ENCODE data around the gene TTLL6.

Gene TTLL6

DNA sequence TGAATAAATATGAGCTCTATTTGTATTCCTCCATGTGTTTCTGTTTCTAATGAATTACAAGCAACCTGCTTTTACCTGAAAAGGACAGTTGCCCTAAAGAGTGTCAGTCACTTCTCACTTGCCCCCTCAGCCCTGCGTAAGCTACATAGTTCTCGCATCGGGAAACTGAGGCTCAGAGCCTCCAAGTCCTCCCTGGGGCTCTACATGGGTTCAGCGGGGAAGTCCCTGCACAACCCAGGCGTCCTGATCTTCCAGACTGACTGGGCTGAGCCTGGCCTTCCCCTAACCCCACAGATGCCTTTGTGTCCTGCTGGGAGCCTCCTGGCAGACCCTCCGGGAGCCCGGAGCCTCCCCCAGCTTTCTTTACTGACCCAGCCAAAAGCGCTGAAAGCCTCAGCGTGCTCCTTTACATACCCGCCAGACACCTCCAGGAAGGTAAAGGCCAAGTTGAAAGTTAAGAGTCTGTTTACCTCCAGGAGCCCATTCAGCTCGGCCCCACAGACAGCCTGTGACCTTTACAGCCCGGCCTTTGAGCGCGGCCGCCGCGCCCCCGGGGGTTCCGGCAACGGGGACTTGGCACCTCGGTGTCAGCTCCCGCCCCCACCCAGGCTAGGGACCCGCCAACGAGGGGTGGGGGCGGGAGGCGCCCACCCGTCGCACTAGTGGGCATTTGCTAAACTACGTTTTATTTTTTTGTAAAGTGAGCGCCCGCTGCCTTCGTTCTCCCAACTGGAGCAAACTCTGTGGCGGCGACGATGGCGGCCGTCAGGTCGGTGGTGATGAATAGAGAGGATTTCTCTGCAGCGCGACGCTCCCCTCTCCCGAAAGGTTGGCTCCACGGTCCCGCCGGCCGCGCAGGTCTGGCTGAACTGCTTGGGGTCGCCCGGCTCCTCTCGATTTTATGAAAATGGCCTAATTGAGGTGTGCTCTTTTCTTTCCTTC, 84.1 kb downstream of the TTLL6 start:
- H3K27me3 ChIP-seq (ENCODE audit: control insufficient read depth, insufficient read depth, low read length): peaks cover 95% of the 10 kb centered on the region
- H3K9ac ChIP-seq (ENCODE audit: low read depth, low read length): no peak overlapping the region
- H3K4me1 ChIP-seq (ENCODE audit: control insufficient read depth, insufficient read depth, low read length): peaks cover 4% of the 10 kb centered on the region

GRCh38 chr17:48731355-48731754, 85.7 kb downstream of the TTLL6 start:
- Histone ChIP-seq H3K9ac (ENCODE audit: low read depth, low read length) (no peak overlapping the region), H3K9me3 (replicated peaks; ENCODE audit: low read length) (no peaks in the 10 kb centered on the region), H3K27me3 (ENCODE audit: control insufficient read depth, insufficient read depth, low read length) (peaks cover 96% of the 10 kb centered on the region), H3K4me3 (ENCODE audit: low read length) (no peak overlapping the region), H3K4me1 (ENCODE audit: control insufficient read depth, insufficient read depth, low read length) (peaks cover 4% of the 10 kb centered on the region), H3K36me3 (ENCODE audit: insufficient read depth, low read length) (no peaks in the 10 kb centered on the region), H3K4me2 (ENCODE audit: low read length) (no peak overlapping the region)

More for the DNA sequence above, 84.1 kb downstream of the TTLL6 start:
- no peak overlapping the region for H3K4me2 ChIP-seq (ENCODE audit: low read length)
- no peaks in the 10 kb centered on the region for H3K9me3 ChIP-seq (replicated peaks; ENCODE audit: low read length)
- H3K4me3 ChIP-seq (ENCODE audit: low read length): no peak overlapping the region
- H3K36me3 ChIP-seq (ENCODE audit: insufficient read depth, low read length): no peaks in the 10 kb centered on the region

- H3K4me2 ChIP-seq (ENCODE audit: low read length): no peak overlapping the region
- H3K36me3 ChIP-seq (ENCODE audit: insufficient read depth, low read length): no peaks in the 10 kb centered on the region
- peaks cover 96% of the 10 kb centered on the region for H3K27me3 ChIP-seq (ENCODE audit: control insufficient read depth, insufficient read depth, low read length)
- no peak overlapping the region for H3K9ac ChIP-seq (ENCODE audit: low read depth, low read length)
- H3K4me3 ChIP-seq (ENCODE audit: low read length): no peak overlapping the region
- peaks cover 4% of the 10 kb centered on the region for H3K4me1 ChIP-seq (ENCODE audit: control insufficient read depth, insufficient read depth, low read length)
- H3K9me3 ChIP-seq (replicated peaks; ENCODE audit: low read length): no peaks in the 10 kb centered on the region
These were observed 86.8 kb downstream of the TTLL6 start for GRCh38 chr17:48730240-48730550.

DNA sequence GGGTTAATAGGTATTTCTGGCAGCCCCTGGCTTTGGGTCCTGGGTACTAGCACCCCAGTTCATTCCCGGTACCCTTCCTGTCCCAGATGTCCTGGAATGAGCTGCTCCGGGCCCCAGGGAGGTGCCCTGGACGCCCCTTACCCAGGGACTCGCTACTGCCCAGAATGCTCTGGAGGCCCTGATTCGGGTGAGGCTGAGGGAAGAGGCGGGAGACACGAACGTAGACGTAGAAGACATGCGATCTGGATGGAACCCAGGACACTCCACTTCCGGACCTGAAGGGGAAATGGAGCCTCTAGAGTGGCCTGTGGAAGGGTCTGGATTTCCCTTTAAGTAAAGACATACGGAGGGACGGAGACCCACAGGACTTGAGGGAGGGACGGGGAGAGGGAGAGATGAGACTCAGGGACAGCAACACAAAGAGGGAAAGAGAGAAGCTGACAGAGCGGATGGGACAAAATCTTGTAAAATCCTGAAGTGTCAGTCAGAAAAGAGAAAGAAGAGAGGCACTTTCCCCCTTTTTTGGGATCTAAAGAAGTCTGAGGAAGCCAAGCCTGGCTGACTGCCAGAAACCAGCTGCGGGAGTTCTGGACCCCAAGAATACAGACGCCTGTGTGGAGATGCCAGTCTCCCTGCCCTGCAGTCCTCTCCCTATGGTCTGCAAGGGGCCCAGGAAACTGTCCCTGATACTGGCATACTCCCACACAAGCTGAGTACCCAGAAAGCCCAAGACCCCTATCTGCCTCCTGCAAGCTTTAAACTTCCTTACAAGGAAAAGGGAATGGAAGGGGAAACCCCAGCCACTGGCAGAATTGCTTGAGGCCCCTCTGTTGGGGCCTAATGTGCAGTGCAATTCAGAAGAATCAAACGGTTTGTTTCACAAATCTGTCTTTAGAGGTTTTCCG, 87.4 kb downstream of the TTLL6 start:
- Histone ChIP-seq H3K27me3 (ENCODE audit: control insufficient read depth, insufficient read depth, low read length) (peaks cover 96% of the 10 kb centered on the region), H3K9me3 (replicated peaks; ENCODE audit: low read length) (no peaks in the 10 kb centered on the region)

GRCh38 chr17:48728232-48729231, 88.5 kb downstream of the TTLL6 start, which contains the start of gene HOXB13:
HOXB13 (minus strand) TSS chr17:48728750; CDS start chr17:48728593, 157 bp downstream.
- Histone ChIP-seq H3K36me3 (ENCODE audit: insufficient read depth, low read length) (no peaks in the 10 kb centered on the region), H3K4me3 (ENCODE audit: low read length) (peak within 1 kb of the TSS; percentile 51), H3K9ac (ENCODE audit: low read depth, low read length) (no peak within 1 kb of the TSS), H3K9me3 (replicated peaks; ENCODE audit: low read length) (no peaks in the 10 kb centered on the region), H3K4me2 (ENCODE audit: low read length) (peak within 1 kb of the TSS; percentile 72), H3K4me1 (ENCODE audit: control insufficient read depth, insufficient read depth, low read length) (peaks cover 4% of the 10 kb centered on the region), H3K27me3 (ENCODE audit: control insufficient read depth, insufficient read depth, low read length) (peaks cover 96% of the 10 kb centered on the region)

More for the DNA sequence above, 87.4 kb downstream of the TTLL6 start:
- H3K4me3 ChIP-seq (ENCODE audit: low read length): no peak overlapping the region
- peaks cover 4% of the 10 kb centered on the region for H3K4me1 ChIP-seq (ENCODE audit: control insufficient read depth, insufficient read depth, low read length)
- no peak overlapping the region for H3K4me2 ChIP-seq (ENCODE audit: low read length)
- H3K36me3 ChIP-seq (ENCODE audit: insufficient read depth, low read length): no peaks in the 10 kb centered on the region
- no peak overlapping the region for H3K9ac ChIP-seq (ENCODE audit: low read depth, low read length)

GRCh38 chr17:48727415-48728175, 89.4 kb downstream of the TTLL6 start:
- H3K9ac ChIP-seq (ENCODE audit: low read depth, low read length): no peak overlapping the region
- H3K36me3 ChIP-seq (ENCODE audit: insufficient read depth, low read length): no peaks in the 10 kb centered on the region
- no peak overlapping the region for H3K4me2 ChIP-seq (ENCODE audit: low read length)
- H3K4me1 ChIP-seq (ENCODE audit: control insufficient read depth, insufficient read depth, low read length): peaks cover 4% of the 10 kb centered on the region
- no peaks in the 10 kb centered on the region for H3K9me3 ChIP-seq (replicated peaks; ENCODE audit: low read length)
- no peak overlapping the region for H3K4me3 ChIP-seq (ENCODE audit: low read length)
- peaks cover 96% of the 10 kb centered on the region for H3K27me3 ChIP-seq (ENCODE audit: control insufficient read depth, insufficient read depth, low read length)

DNA sequence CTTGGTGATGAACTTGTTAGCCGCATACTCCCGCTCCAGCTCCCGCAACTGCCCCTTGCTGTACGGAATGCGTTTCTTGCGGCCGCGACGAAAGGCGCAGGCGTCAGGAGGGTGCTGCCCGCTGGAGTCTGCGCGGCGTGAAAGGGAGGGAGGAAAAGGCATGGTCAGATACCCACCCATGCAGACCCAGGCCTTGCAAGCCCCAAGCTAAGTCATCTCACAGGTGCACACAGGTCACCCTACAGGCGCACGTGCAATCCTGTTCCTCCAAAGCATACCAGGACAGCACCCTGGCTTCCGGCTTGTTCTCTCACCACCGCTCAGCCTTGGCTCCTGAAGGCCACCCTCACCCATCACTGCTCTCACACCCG, 90.1 kb downstream of the TTLL6 start:
- no peaks in the 10 kb centered on the region for H3K9me3 ChIP-seq (replicated peaks; ENCODE audit: low read length)
- H3K27me3 ChIP-seq (ENCODE audit: control insufficient read depth, insufficient read depth, low read length): peaks cover 96% of the 10 kb centered on the region
- H3K9ac ChIP-seq (ENCODE audit: low read depth, low read length): no peak overlapping the region
- H3K36me3 ChIP-seq (ENCODE audit: insufficient read depth, low read length): no peaks in the 10 kb centered on the region
- H3K4me3 ChIP-seq (ENCODE audit: low read length): no peak overlapping the region
- H3K4me1 ChIP-seq (ENCODE audit: control insufficient read depth, insufficient read depth, low read length): peaks cover 4% of the 10 kb centered on the region
- H3K4me2 ChIP-seq (ENCODE audit: low read length): no peak overlapping the region

DNA sequence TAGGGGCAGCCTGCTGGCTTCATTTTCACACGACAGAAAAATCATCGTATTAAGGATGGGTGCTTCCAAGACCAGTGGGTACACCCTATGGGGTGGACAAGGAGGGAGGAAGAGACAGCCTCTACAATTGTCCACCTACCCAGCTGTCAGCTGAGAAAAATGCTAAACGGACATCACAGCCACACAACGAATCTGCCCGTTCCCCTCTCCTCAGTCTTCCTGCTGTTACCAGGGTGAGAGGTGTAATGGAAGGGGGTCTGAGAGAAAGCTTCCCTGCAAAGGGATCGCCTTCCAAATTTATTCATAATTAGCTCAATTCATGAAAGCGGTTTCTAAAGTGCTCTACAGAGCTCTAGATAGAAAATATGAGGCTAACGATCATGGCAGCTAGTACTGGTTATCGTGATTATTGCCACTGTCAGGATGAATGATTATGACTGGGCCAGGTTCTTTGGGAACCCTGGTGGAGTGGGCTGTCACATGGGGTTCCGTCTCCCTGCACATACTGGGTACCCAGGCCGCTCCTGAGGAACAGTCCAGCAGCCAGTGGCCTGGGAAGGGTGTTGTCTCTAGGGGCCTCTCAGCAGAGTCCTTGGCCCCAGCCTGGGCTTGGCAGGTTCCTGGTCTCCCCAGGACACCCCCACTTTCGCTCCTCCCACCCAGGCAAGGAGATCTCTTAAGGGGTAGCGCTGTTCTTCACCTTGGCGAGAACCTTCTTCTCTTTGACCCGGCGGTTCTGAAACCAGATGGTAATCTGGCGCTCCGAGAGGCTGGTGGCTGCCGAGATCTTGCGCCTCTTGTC, 90.7 kb downstream of the TTLL6 start:
- H3K4me3 ChIP-seq (ENCODE audit: low read length): no peak overlapping the region
- H3K4me1 ChIP-seq (ENCODE audit: control insufficient read depth, insufficient read depth, low read length): peaks cover 4% of the 10 kb centered on the region
- peaks cover 95% of the 10 kb centered on the region for H3K27me3 ChIP-seq (ENCODE audit: control insufficient read depth, insufficient read depth, low read length)
- H3K9ac ChIP-seq (ENCODE audit: low read depth, low read length): no peak overlapping the region
- H3K9me3 ChIP-seq (replicated peaks; ENCODE audit: low read length): no peaks in the 10 kb centered on the region
- no peak overlapping the region for H3K4me2 ChIP-seq (ENCODE audit: low read length)
- no peaks in the 10 kb centered on the region for H3K36me3 ChIP-seq (ENCODE audit: insufficient read depth, low read length)

DNA sequence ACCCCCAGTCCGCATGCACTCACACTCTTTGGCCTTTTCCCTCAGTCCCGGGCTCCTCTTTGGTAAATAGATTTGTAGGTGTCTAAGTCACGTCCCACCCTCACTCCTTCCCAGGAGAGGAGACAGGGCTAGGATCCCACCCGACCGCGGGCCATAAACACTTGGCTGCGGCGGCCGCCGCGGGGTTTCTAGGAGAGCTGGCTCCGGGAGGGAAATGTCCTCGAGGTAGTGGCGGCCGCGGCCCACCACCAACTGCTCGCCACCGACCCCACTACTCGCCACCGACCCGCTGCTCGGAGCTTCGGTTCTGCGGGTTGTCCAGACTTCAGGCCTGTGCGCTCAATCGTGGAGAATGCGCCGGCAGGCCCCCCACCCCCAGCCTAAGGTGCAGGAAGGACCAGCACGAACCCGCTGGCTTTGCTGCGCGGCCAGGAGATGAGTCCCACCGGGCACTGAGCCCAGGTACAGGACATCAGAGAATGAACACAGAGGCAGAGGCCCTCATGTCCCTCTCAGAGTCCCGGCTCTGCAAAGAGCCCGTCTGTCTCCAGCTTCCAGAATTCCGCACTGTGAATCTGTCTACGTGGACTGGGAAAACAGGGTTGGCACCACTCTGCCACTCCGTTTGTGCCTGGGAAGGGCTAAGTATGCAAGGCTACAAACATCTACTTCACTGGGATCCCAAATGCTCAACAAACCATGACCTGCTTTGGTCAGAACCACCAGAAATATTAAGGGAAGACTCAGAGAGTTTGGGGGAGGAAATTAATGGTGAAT, 91.6 kb downstream of the TTLL6 start:
- H3K4me3 ChIP-seq (ENCODE audit: low read length): no peak overlapping the region
- peak overlapping the region; percentile 52 for H3K4me2 ChIP-seq (ENCODE audit: low read length)
- H3K36me3 ChIP-seq (ENCODE audit: insufficient read depth, low read length): no peaks in the 10 kb centered on the region
- H3K27me3 ChIP-seq (ENCODE audit: control insufficient read depth, insufficient read depth, low read length): peaks cover 96% of the 10 kb centered on the region
- peaks cover 4% of the 10 kb centered on the region for H3K4me1 ChIP-seq (ENCODE audit: control insufficient read depth, insufficient read depth, low read length)
- H3K9me3 ChIP-seq (replicated peaks; ENCODE audit: low read length): no peaks in the 10 kb centered on the region
- H3K9ac ChIP-seq (ENCODE audit: low read depth, low read length): no peak overlapping the region

Measured in skeletal muscle satellite cell (primary cell).